Activated naive CD8-positive, alpha-beta T cell treated with anti-CD3 and anti-CD28 coated beads, Interleukin-2, amount 10 ng/mL, durations not matched to agents 7 days and 5 days (primary cell): ENCODE results near the gene CLEC2L. TPM values are rescaled to one million over a fixed set of nuclear protein-coding genes. Genes with fewer than 3 reads are reported as not detected.

Experiments
- total RNA-seq, 2 experiments: library from RNA; stranded (reverse); gene quantifications; one replicate each; pipeline ENCODE4 v1.2.3, GENCODE V29; 2021

CLEC2L gene
- total RNA-seq, 2 experiments from 2014 or later: not detected

Other genes starting within 250 kb of the CLEC2L start
- 1 to 10 TPM; 7.5 to 8.0 TPM for gene FMC1, start 182.3 kb upstream of the CLEC2L start, total RNA-seq
- 100 to 1,000 TPM; 138 TPM for gene LUC7L2, start 163.8 kb upstream of the CLEC2L start, total RNA-seq
- not detected for gene KLRG2, start 40.0 kb upstream of the CLEC2L start, total RNA-seq